CD4-positive, alpha-beta T cell (primary cell): ENCODE results near the gene PTPRN2. TPM values are rescaled to one million over a fixed set of nuclear protein-coding genes. Genes with fewer than 3 reads are reported as not detected.

Experiments used
- ATAC-seq: fragments of 200-7000 bp; cut with Tn5 transposase; one replicate; pipeline ENCODE4 v1.10.0; 2022; ENCODE audit warnings: mild to moderate bottlenecking; ENCODE audit not compliant: poor library complexity
- CTCF ChIA-PET: fragments of 350-600 bp; sonication (Branson Sonifier 250); formaldehyde crosslinking; loops from one replicate; lab custom pipeline; 2021; ENCODE audit warnings: antibody characterized with exemption, inconsistent platforms; lab: Charles Lee
- POLR2A ChIA-PET: fragments of 350-600 bp; sonication (Branson Sonifier 250); formaldehyde crosslinking; loops from one replicate; lab custom pipeline; 2021; ENCODE audit warnings: antibody characterized with exemption, inconsistent platforms; lab: Charles Lee
- DNase-seq, 14 experiments: peaks; one replicate each; pipeline ENCODE4 v3.0.0-alpha.2; 2013 to 2020; ENCODE audit warnings: mixed read lengths in 2 of 14
- H3K27ac ChIP-seq, 2 donors: one replicate each; pipeline versions ENCODE4 v1.5.1 to v1.7.0; 2013; ENCODE audit warnings: low read length in 2 of 2, low read depth in 1 of 2, mild to moderate bottlenecking in 1 of 2
- H3K27me3 ChIP-seq, 2 experiments: 1 replicate in 1 of 2; 2 replicates in 1 of 2; pipeline versions ENCODE4 v1.6.1 to v1.7.0; 2013; ENCODE audit warnings: low read length in 2 of 2, control low read depth in 1 of 2, mild to moderate bottlenecking in 1 of 2, moderate library complexity in 1 of 2; ENCODE audit not compliant: insufficient read depth in 2 of 2, control insufficient read depth in 1 of 2
- H3K36me3 ChIP-seq: one replicate; pipeline ENCODE4 v1.6.1; 2013; ENCODE audit warnings: low read length, control low read depth; ENCODE audit not compliant: insufficient read depth
- H3K4me1 ChIP-seq: one replicate; pipeline ENCODE4 v1.6.1; 2013; ENCODE audit warnings: low read length, control low read depth; ENCODE audit not compliant: insufficient read depth
- H3K4me3 ChIP-seq: one replicate; pipeline ENCODE4 v1.5.1; 2013; ENCODE audit warnings: mild to moderate bottlenecking, low read length, moderate library complexity
- H3K9me3 ChIP-seq, 2 experiments: 1 replicate in 1 of 2; 2 replicates in 1 of 2; pipeline versions ENCODE4 v1.6.1 to v1.7.0; 2013; ENCODE audit warnings: low read length in 2 of 2, mild to moderate bottlenecking in 2 of 2, control low read depth in 1 of 2, moderate library complexity in 1 of 2; ENCODE audit not compliant: control insufficient read depth in 1 of 2, insufficient read depth in 1 of 2
- H3K27ac Mint-ChIP-seq: one replicate; pipeline ENCODE4 v1.8.0; 2020; ENCODE audit warnings: mixed read lengths
- H3K27me3 Mint-ChIP-seq: one replicate; pipeline ENCODE4 v1.8.0; 2021; ENCODE audit warnings: mixed read lengths
- H3K36me3 Mint-ChIP-seq: one replicate; pipeline ENCODE4 v1.8.0; 2021; ENCODE audit warnings: low read depth, mixed read lengths
- H3K4me1 Mint-ChIP-seq: one replicate; pipeline ENCODE4 v1.8.0; 2021; ENCODE audit warnings: low read depth, mixed read lengths
- H3K4me3 Mint-ChIP-seq: one replicate; pipeline ENCODE4 v1.8.0; 2020; ENCODE audit warnings: mild to moderate bottlenecking, mixed read lengths
- H3K9me3 Mint-ChIP-seq: one replicate; pipeline ENCODE4 v1.8.0; 2020; ENCODE audit warnings: mixed read lengths
- intact Hi-C, 2 experiments: fragments of 100-400 bp; cut with DNase I in 1 of 2; cut with micrococcal nuclease in 1 of 2; formaldehyde crosslinking; loops; one replicate each; pipeline versions ENCODE4 v1.15.1 to v1.9.0; 2023 to 2025; cut with DNase I, micrococcal nuclease
- total RNA-seq, 174 experiments: library from RNA in 2 of 174; stranded (reverse) in 2 of 174; gene quantifications; one replicate each; pipeline ENCODE4 v1.2.3 and lab custom pipeline; 2021 to 2026
- TF ChIP-seq, protein P1 (sequence below): fragments of 200-600 bp; IDR thresholded peaks from one replicate; pipeline ENCODE4 v1.8.0; 2022; ENCODE audit warnings: antibody characterized with exemption, mild to moderate bottlenecking

Gene PTPRN2
- total RNA-seq, 2 experiments from 2014 or later: 0.34 to 0.44 TPM

DNA sequence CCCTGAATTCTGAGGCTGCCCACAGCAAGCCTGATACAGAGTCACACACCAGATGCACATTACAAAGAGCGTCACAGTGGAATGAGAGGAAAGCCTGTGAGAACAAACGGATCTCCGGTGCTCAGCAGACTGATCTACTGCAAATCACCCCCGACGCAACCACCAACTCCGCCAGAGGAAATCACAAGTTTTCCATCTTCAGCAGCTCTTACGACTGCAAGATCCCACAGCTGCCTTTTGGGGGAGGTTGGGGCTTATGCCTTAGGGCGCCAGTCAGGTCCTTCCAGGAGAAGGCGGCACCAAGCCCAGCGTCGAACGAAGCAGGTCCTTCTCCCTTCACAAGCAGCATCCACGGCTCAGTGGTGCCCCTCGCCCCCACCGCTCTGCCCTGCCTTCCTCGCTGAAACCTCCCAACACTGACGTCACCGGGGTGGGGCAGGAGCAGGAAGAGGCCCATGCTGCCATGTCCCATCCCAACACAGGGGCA lies 32.5 kb downstream of the PTPRN2 start:
- H3K9me3 ChIP-seq: peaks cover 0 to 20% of the 10 kb centered on the region in 2 experiments
- Mint-ChIP-seq H3K36me3 (no peaks in the 10 kb centered on the region), H3K4me1 (no peaks in the 10 kb centered on the region), H3K27me3 (peaks cover 8% of the 10 kb centered on the region), H3K9me3 (no peaks in the 10 kb centered on the region), H3K27ac (no peak overlapping the region), H3K4me3 (no peak overlapping the region)
- TF ChIP-seq, protein P1, sequence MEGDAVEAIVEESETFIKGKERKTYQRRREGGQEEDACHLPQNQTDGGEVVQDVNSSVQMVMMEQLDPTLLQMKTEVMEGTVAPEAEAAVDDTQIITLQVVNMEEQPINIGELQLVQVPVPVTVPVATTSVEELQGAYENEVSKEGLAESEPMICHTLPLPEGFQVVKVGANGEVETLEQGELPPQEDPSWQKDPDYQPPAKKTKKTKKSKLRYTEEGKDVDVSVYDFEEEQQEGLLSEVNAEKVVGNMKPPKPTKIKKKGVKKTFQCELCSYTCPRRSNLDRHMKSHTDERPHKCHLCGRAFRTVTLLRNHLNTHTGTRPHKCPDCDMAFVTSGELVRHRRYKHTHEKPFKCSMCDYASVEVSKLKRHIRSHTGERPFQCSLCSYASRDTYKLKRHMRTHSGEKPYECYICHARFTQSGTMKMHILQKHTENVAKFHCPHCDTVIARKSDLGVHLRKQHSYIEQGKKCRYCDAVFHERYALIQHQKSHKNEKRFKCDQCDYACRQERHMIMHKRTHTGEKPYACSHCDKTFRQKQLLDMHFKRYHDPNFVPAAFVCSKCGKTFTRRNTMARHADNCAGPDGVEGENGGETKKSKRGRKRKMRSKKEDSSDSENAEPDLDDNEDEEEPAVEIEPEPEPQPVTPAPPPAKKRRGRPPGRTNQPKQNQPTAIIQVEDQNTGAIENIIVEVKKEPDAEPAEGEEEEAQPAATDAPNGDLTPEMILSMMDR: no peak
- H3K27ac ChIP-seq: no peak overlapping the region
- H3K4me3 ChIP-seq: no peak overlapping the region
- H3K27me3 ChIP-seq: no peaks in the 10 kb centered on the region
- intact Hi-C loops: no loop called here
- no peaks in the 10 kb centered on the region for H3K36me3 ChIP-seq
- no peak for ATAC-seq
- no peak for DNase-seq
- H3K4me1 ChIP-seq: no peaks in the 10 kb centered on the region
- ChIA-PET CTCF (no interaction called here), POLR2A (no interaction called here)

- DNase-seq (no peak), ATAC-seq (no peak)
- no peaks in the 10 kb centered on the region for H3K27me3 ChIP-seq
- Mint-ChIP-seq H3K27me3 (peaks cover 4% of the 10 kb centered on the region), H3K4me1 (no peaks in the 10 kb centered on the region), H3K9me3 (no peaks in the 10 kb centered on the region), H3K27ac (no peak overlapping the region), H3K4me3 (no peak overlapping the region), H3K36me3 (no peaks in the 10 kb centered on the region)
- H3K27ac ChIP-seq: no peak overlapping the region
- no peak overlapping the region for H3K4me3 ChIP-seq
- TF ChIP-seq, protein P1: no peak
- H3K9me3 ChIP-seq: peaks cover 0 to 25% of the 10 kb centered on the region in 2 experiments
- CTCF ChIA-PET: no interaction called here
- H3K4me1 ChIP-seq: no peaks in the 10 kb centered on the region
- POLR2A ChIA-PET: no interaction called here
- no peaks in the 10 kb centered on the region for H3K36me3 ChIP-seq
- intact Hi-C loops: no loop called here
Measured at GRCh38 chr7:158550886-158551452, 36.7 kb downstream of the PTPRN2 start.

DNA sequence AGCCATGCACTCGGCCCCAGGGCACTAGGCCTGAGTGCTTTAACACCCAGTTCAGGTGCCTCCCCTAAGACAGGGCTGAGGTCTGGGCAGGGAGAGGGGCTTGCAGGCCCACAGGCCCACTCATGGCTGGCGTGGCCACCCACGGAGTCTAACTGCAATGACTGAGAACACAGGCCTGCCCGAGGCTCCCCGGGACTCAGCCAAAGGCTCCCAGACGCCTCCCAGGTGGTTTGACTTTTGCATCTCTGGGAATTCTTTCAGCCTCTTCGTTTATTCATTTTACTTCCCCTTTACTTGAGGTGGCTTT lies 37.3 kb downstream of the PTPRN2 start:
- H3K4me3 ChIP-seq: no peak overlapping the region
- no peaks in the 10 kb centered on the region for H3K4me1 Mint-ChIP-seq
- no peak overlapping the region for H3K27ac Mint-ChIP-seq
- ATAC-seq (no peak), DNase-seq (no peak)
- peaks cover 0 to 22% of the 10 kb centered on the region in 2 experiments for H3K9me3 ChIP-seq
- TF ChIP-seq, protein P1: no peak
- no peak overlapping the region for H3K27ac ChIP-seq
- H3K27me3 ChIP-seq: no peaks in the 10 kb centered on the region
- no peaks in the 10 kb centered on the region for H3K36me3 ChIP-seq
- H3K27me3 Mint-ChIP-seq: peaks cover 3% of the 10 kb centered on the region
- ChIA-PET CTCF (no interaction called here), POLR2A (no interaction called here)
- no peaks in the 10 kb centered on the region for H3K9me3 Mint-ChIP-seq
- intact Hi-C loops: no loop called here
- no peaks in the 10 kb centered on the region for H3K4me1 ChIP-seq
- no peak overlapping the region for H3K4me3 Mint-ChIP-seq
- H3K36me3 Mint-ChIP-seq: no peaks in the 10 kb centered on the region
